Tibial nerve (tissue), 4 donors: ENCODE results near the gene RALA. TPM values are rescaled to one million over a fixed set of nuclear protein-coding genes. Genes with fewer than 3 reads are reported as not detected.
"Not testable (repeated sequence)": the region's sequence is repeated elsewhere in the genome, so short reads cannot be mapped to it uniquely, and the experiment has no call there.

Experiments used
- DNase-seq, 2 donors: peaks; one replicate each; pipeline ENCODE4 v3.0.0-alpha.2; 2019; ENCODE audit warnings: low spot score in 2 of 2
- H3K27ac ChIP-seq, 4 donors: fragments of 200-600 bp; sonication (generic) in 3 of 4; one replicate each; pipeline ENCODE4 v1.5.1; 2017 to 2019; ENCODE audit warnings: mild to moderate bottlenecking in 1 of 4
- H3K27me3 ChIP-seq, 2 donors: fragments of 200-600 bp; sonication (generic) in 1 of 2; one replicate each; pipeline versions ENCODE4 v1.5.1 to v1.6.0; 2017 to 2019
- H3K36me3 ChIP-seq, 3 donors: fragments of 200-600 bp; sonication (generic); one replicate each; pipeline ENCODE4 v1.5.1; 2018 to 2019
- H3K4me1 ChIP-seq, 4 donors: fragments of 200-600 bp; sonication (generic) in 3 of 4; one replicate each; pipeline ENCODE4 v1.5.1; 2017 to 2019
- H3K4me3 ChIP-seq, 4 donors: fragments of 200-600 bp; sonication (generic) in 3 of 4; one replicate each; pipeline ENCODE4 v1.5.1; 2017 to 2019; ENCODE audit warnings: mild to moderate bottlenecking in 1 of 4, moderate library complexity in 1 of 4
- H3K9me3 ChIP-seq, 4 donors: fragments of 200-600 bp; sonication (generic) in 3 of 4; one replicate each; pipeline ENCODE4 v1.5.1; 2017 to 2019
- CTCF ChIP-seq, 5 experiments: fragments of 200-600 bp in 3 of 5; fragments of 450-650 bp in 2 of 5; sonication (generic) in 3 of 5; IDR thresholded peaks; one replicate each; pipeline ENCODE4 v1.5.1; 2016 to 2019; ENCODE audit warnings: antibody characterized with exemption in 5 of 5, mild to moderate bottlenecking in 3 of 5, moderate library complexity in 2 of 5
- EP300 ChIP-seq, 2 donors: sonication (generic); formaldehyde crosslinking; IDR thresholded peaks; one replicate each; pipeline ENCODE4 v1.6.1; 2017; ENCODE audit warnings: antibody characterized with exemption in 2 of 2, mild to moderate bottlenecking in 1 of 2
- POLR2A ChIP-seq, 2 donors: fragments of 450-650 bp; IDR thresholded peaks; one replicate each; pipeline ENCODE4 v1.6.1; 2017; ENCODE audit warnings: antibody characterized with exemption in 2 of 2, mild to moderate bottlenecking in 2 of 2, moderate library complexity in 2 of 2
- WGBS, 2 donors: methylation state at CpG; one replicate each; pipeline ENCODE4 v1.1.5; 2018; 5-methylcytosine and 5-hydroxymethylcytosine counted together
- total RNA-seq, 4 donors: library from RNA; depleted of rRNA; stranded (reverse); fragments of >200 nt; gene quantifications; one replicate each; pipeline ENCODE4 v1.1.0, GENCODE V29; 2016

Gene RALA
- total RNA-seq, 4 donors from 2014 or later = 16.7 to 38.2 (median 23.9) TPM

GRCh38 chr7:39664057-39664456 is 40.7 kb downstream of the RALA start:
- TF ChIP-seq EP300 (IDR thresholded peaks at IDR 0.05) (no peak), POLR2A (IDR thresholded peaks at IDR 0.05) (no peak), CTCF (IDR thresholded peaks at IDR 0.05) (no peak)
- Histone ChIP-seq H3K36me3 (peaks cover 0 to 19% (median 0%) of the 10 kb centered on the region in 3 donors), H3K4me3 (no peak overlapping the region), H3K27me3 (no peaks in the 10 kb centered on the region), H3K27ac (no peak overlapping the region), H3K4me1 (no peaks in the 10 kb centered on the region), H3K9me3 (peaks cover 0 to 11% (median 0%) of the 10 kb centered on the region in 4 donors)
- WGBS, 2 donors = 67 to 83% methylated on average over 1 of the region's 1 CpG
- DNase-seq = no peak

- H3K4me3 ChIP-seq = no peak overlapping the region
- WGBS, 2 donors = 68 to 75% methylated on average over 3 of the region's 3 CpGs
- H3K27ac ChIP-seq = no peak overlapping the region
- no peaks in the 10 kb centered on the region for H3K27me3 ChIP-seq
- H3K4me1 ChIP-seq = no peaks in the 10 kb centered on the region
- DNase-seq = no peak
- peaks cover 0 to 19% (median 0%) of the 10 kb centered on the region in 3 donors for H3K36me3 ChIP-seq
- TF ChIP-seq CTCF (IDR thresholded peaks at IDR 0.05) (no peak), POLR2A (IDR thresholded peaks at IDR 0.05) (no peak), EP300 (IDR thresholded peaks at IDR 0.05) (no peak)
- H3K9me3 ChIP-seq = peaks cover 0 to 11% (median 0%) of the 10 kb centered on the region in 4 donors
Observed at GRCh38 chr7:39664585-39664984, 41.2 kb downstream of the RALA start.

GRCh38 chr7:39666562-39666961 is 43.2 kb downstream of the RALA start:
- Histone ChIP-seq H3K36me3 (peaks cover 0 to 11% (median 0%) of the 10 kb centered on the region in 3 donors), H3K4me1 (no peaks in the 10 kb centered on the region), H3K9me3 (peaks cover 0 to 11% (median 0%) of the 10 kb centered on the region in 4 donors), H3K4me3 (no peak overlapping the region), H3K27ac (no peak overlapping the region), H3K27me3 (no peaks in the 10 kb centered on the region)
- no peak for DNase-seq
- WGBS, 2 donors = 56 to 67% methylated on average over 2 of the region's 2 CpGs
- TF ChIP-seq EP300 (IDR thresholded peaks at IDR 0.05) (no peak), CTCF (IDR thresholded peaks at IDR 0.05) (no peak), POLR2A (IDR thresholded peaks at IDR 0.05) (no peak)

- no peak for TF ChIP-seq CTCF (IDR thresholded peaks at IDR 0.05)
- no peak for TF ChIP-seq POLR2A (IDR thresholded peaks at IDR 0.05)
- no peak for TF ChIP-seq EP300 (IDR thresholded peaks at IDR 0.05)
- Histone ChIP-seq H3K36me3 (peaks cover 0 to 2% (median 0%) of the 10 kb centered on the region in 3 donors), H3K9me3 (peaks cover 0 to 11% (median 0%) of the 10 kb centered on the region in 4 donors), H3K4me3 (no peak overlapping the region), H3K27me3 (no peaks in the 10 kb centered on the region), H3K27ac (no peak overlapping the region), H3K4me1 (no peaks in the 10 kb centered on the region)
- no peak for DNase-seq
- 71 to 78% methylated on average over 3 of the region's 3 CpGs for WGBS, 2 donors
Observed at GRCh38 chr7:39667341-39667923, 44.1 kb downstream of the RALA start.

GRCh38 chr7:39668280-39668679 is 44.9 kb downstream of the RALA start:
- not testable (repeated sequence) for H3K9me3 ChIP-seq, H3K27me3 ChIP-seq, H3K27ac ChIP-seq, H3K4me3 ChIP-seq, DNase-seq, H3K36me3 ChIP-seq, H3K4me1 ChIP-seq
- 89 to 93% methylated on average over 4 of the region's 4 CpGs for WGBS, 2 donors
